HepG2 (cell line): ENCODE data around the gene CFL1. TPM values are rescaled to one million over a fixed set of nuclear protein-coding genes. Genes with fewer than 3 reads are reported as not detected.

Experiments used
- ARNT2 ChIP-seq: sonication (generic); formaldehyde crosslinking; IDR thresholded peaks from 2 replicates; pipeline ENCODE4 v1.8.0; 2022; ENCODE audit warnings: mild to moderate bottlenecking, low read depth, missing genetic modification reagents, moderate library complexity
- ATF6 ChIP-seq: sonication (generic); formaldehyde crosslinking; conservative IDR thresholded peaks from 2 replicates; pipeline ENCODE4 v1.4.0; 2020; ENCODE audit warnings: missing genetic modification reagents
- BHLHE40 ChIP-seq: IDR thresholded peaks from 2 replicates; pipeline ENCODE4 v1.6.1; 2011; ENCODE audit warnings: low read length, improper control_type of control experiment
- ESRRA ChIP-seq: sonication (generic); formaldehyde crosslinking; IDR thresholded peaks from 2 replicates; pipeline ENCODE4 v1.5.1; 2020; ENCODE audit warnings: mild to moderate bottlenecking, low read depth, missing genetic modification reagents
- KLF6 ChIP-seq: IDR thresholded peaks from 2 replicates; pipeline ENCODE4 v1.8.0; 2016; ENCODE audit warnings: missing biosample characterization, missing genetic modification reagents
- MXD4 ChIP-seq: IDR thresholded peaks from 2 replicates; pipeline ENCODE4 v1.6.1; 2016; ENCODE audit warnings: mild to moderate bottlenecking, missing biosample characterization, missing genetic modification reagents
- NFE2L2 ChIP-seq: fragments of 150-350 bp; IDR thresholded peaks from 2 replicates; pipeline ENCODE4 v1.6.1; 2014; ENCODE audit warnings: low read length
- NFKB2 ChIP-seq: sonication (generic); formaldehyde crosslinking; IDR thresholded peaks from 2 replicates; pipeline ENCODE4 v1.4.0; 2020; ENCODE audit warnings: missing genetic modification reagents, borderline replicate concordance
- TARDBP ChIP-seq: sonication (generic); formaldehyde crosslinking; IDR thresholded peaks from 2 replicates; pipeline ENCODE4 v1.8.0; 2022; ENCODE audit warnings: mild to moderate bottlenecking, missing genetic modification reagents
- TBX3 ChIP-seq: fragments of 450-650 bp; IDR thresholded peaks from 2 replicates; pipeline ENCODE4 v1.6.1; 2017; ENCODE audit warnings: antibody characterized with exemption, mild to moderate bottlenecking, inconsistent platforms, borderline replicate concordance
- TRIM24 ChIP-seq: sonication (generic); formaldehyde crosslinking; IDR thresholded peaks from 2 replicates; pipeline ENCODE4 v1.8.0; 2022; ENCODE audit warnings: mild to moderate bottlenecking, missing genetic modification reagents
- ZBTB20 ChIP-seq: sonication (generic); formaldehyde crosslinking; IDR thresholded peaks from 2 replicates; pipeline ENCODE4 v1.8.1; 2023; ENCODE audit warnings: missing genetic modification reagents, low read depth, mild to moderate bottlenecking, borderline replicate concordance
- ZFP37 ChIP-seq: sonication (generic); formaldehyde crosslinking; IDR thresholded peaks from 2 replicates; pipeline ENCODE4 v1.4.0; 2020; ENCODE audit warnings: missing genetic modification reagents, borderline replicate concordance
- ZIK1 ChIP-seq: sonication (generic); formaldehyde crosslinking; IDR thresholded peaks from 2 replicates; pipeline ENCODE4 v1.5.0; 2020; ENCODE audit warnings: mild to moderate bottlenecking, low read depth, missing genetic modification reagents, borderline replicate concordance
- ZNF317 ChIP-seq: sonication (generic); formaldehyde crosslinking; IDR thresholded peaks from 2 replicates; pipeline ENCODE4 v1.5.0; 2020; ENCODE audit warnings: mild to moderate bottlenecking, missing genetic modification reagents
- ZNF335 ChIP-seq: sonication (generic); formaldehyde crosslinking; IDR thresholded peaks from 2 replicates; pipeline ENCODE4 v1.4.0; 2020; ENCODE audit warnings: missing genetic modification reagents
- ZNF431 ChIP-seq: sonication (generic); formaldehyde crosslinking; IDR thresholded peaks from 2 replicates; pipeline ENCODE4 v1.9.0; 2022; ENCODE audit warnings: missing genetic modification reagents, low read depth, mild to moderate bottlenecking, borderline replicate concordance
- ZNF446 ChIP-seq: sonication (generic); formaldehyde crosslinking; IDR thresholded peaks from 2 replicates; pipeline ENCODE4 v1.5.0; 2020; ENCODE audit warnings: mild to moderate bottlenecking, missing genetic modification reagents
- ZNF484 ChIP-seq: sonication (generic); formaldehyde crosslinking; IDR thresholded peaks from 2 replicates; pipeline ENCODE4 v1.5.1; 2020; ENCODE audit warnings: mild to moderate bottlenecking, low read depth, missing genetic modification reagents, borderline replicate concordance
- ZNF614 ChIP-seq: IDR thresholded peaks from 2 replicates; pipeline ENCODE4 v1.6.1; 2018; ENCODE audit warnings: missing biosample characterization, missing genetic modification reagents, inconsistent platforms, borderline replicate concordance
- ZNF790 ChIP-seq: sonication (generic); formaldehyde crosslinking; IDR thresholded peaks from 2 replicates; pipeline ENCODE4 v1.8.0; 2022; ENCODE audit warnings: missing genetic modification reagents, mild to moderate bottlenecking, borderline replicate concordance
- ZNF883 ChIP-seq: sonication (generic); formaldehyde crosslinking; IDR thresholded peaks from 2 replicates; pipeline ENCODE4 v1.5.1; 2020; ENCODE audit warnings: mild to moderate bottlenecking, missing genetic modification reagents; ENCODE audit errors: not compliant biosample characterization
- polyA plus RNA-seq, 8 experiments: library from polyadenylated mRNA; depleted of rRNA in 3 of 8; stranded (reverse) in 7 of 8; unstranded in 1 of 8; fragments of >200 nt; fragmentation: Illumina TruSeq in 4 of 8; extraction: Trizol in 4 of 8; gene quantifications; 2 replicates each; pipeline versions ENCODE4 v1.2.1 to v1.2.3, GENCODE V29; 2011 to 2016; ENCODE audit warnings: low read depth in 4 of 8, missing spikeins in 1 of 8, mixed read lengths in 1 of 8; ENCODE audit not compliant: insufficient read depth in 1 of 8
- total RNA-seq, 5 experiments: library from RNA; depleted of rRNA; stranded (reverse); fragments of >200 nt; fragmentation: Illumina TruSeq; extraction: Trizol; gene quantifications; 2 replicates each; pipeline ENCODE4 v1.2.3, GENCODE V29; 2016; ENCODE audit warnings: low read depth in 1 of 5
- TF ChIP-seq, protein P1 (sequence below): sonication (generic); formaldehyde crosslinking; IDR thresholded peaks from 2 replicates; pipeline ENCODE4 v1.4.0; 2020; ENCODE audit warnings: missing genetic modification reagents, mild to moderate bottlenecking, borderline replicate concordance
- TF ChIP-seq, protein P2 (sequence below): sonication (generic); formaldehyde crosslinking; IDR thresholded peaks from 2 replicates; pipeline ENCODE4 v1.5.0; 2020; ENCODE audit warnings: missing genetic modification reagents

Gene CFL1
- total and polyA plus RNA-seq, 2 of the 13 experiments (the other 11 are each of a cell fraction or from before 2014, with no cell fraction given) = 379 to 383 TPM

- TF ChIP-seq NFE2L2 (peak; percentile 63), NFKB2 (CRISPR knock-in tag) (peak; percentile 79; the same call in 1 of the 2 replicates), ATF6 (CRISPR knock-in tag) (no peak), ZNF614 (CRISPR knock-in tag) (peak; percentile 69; the same call in 1 of the 2 replicates), BHLHE40 (peak; percentile 88), ZNF484 (CRISPR knock-in tag) (no peak), ZBTB20 (no peak), TRIM24 (CRISPR knock-in tag) (0 out of 2 replicates have a peak, but pooled peaks have one; percentile 46), ESRRA (peak; percentile 19; the same call in 1 of the 2 replicates), ZNF446 (CRISPR knock-in tag) (peak; percentile 57), ARNT2 (CRISPR knock-in tag) (peak; percentile 68; the same call in 1 of the 2 replicates), ZIK1 (CRISPR knock-in tag) (peak; percentile 57; the same call in 1 of the 2 replicates), TARDBP (CRISPR knock-in tag) (peak; percentile 63; the same call in 1 of the 2 replicates), MXD4 (CRISPR knock-in tag) (peak; percentile 83), ZNF317 (CRISPR knock-in tag) (peak; percentile 48; the same call in 1 of the 2 replicates), ZNF790 (CRISPR knock-in tag) (peak; percentile 70; the same call in 1 of the 2 replicates), KLF6 (0 out of 2 replicates have a peak, but pooled peaks have one; percentile 44), ZNF883 (CRISPR knock-in tag) (peak; percentile 25), ZNF335 (CRISPR knock-in tag) (no peak), ZNF431 (peak; percentile 22; the same call in 1 of the 2 replicates), ZFP37 (CRISPR knock-in tag) (no peak), TBX3 (no peak)
- TF ChIP-seq, protein P1, sequence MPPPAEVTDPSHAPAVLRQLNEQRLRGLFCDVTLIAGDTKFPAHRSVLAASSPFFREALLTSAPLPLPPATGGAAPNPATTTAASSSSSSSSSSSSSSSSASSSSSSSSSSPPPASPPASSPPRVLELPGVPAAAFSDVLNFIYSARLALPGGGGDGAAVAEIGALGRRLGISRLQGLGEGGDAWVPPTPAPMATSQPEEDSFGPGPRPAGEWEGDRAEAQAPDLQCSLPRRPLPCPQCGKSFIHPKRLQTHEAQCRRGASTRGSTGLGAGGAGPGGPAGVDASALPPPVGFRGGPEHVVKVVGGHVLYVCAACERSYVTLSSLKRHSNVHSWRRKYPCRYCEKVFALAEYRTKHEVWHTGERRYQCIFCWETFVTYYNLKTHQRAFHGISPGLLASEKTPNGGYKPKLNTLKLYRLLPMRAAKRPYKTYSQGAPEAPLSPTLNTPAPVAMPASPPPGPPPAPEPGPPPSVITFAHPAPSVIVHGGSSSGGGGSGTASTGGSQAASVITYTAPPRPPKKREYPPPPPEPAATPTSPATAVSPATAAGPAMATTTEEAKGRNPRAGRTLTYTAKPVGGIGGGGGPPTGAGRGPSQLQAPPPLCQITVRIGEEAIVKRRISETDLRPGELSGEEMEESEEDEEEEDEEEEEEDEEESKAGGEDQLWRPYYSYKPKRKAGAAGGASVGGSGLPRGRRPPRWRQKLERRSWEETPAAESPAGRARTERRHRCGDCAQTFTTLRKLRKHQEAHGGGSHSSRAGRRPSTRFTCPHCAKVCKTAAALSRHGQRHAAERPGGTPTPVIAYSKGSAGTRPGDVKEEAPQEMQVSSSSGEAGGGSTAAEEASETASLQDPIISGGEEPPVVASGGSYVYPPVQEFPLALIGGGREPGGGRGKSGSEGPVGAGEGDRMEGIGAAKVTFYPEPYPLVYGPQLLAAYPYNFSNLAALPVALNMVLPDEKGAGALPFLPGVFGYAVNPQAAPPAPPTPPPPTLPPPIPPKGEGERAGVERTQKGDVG (CRISPR knock-in tag) = no peak
- TF ChIP-seq, protein P2, sequence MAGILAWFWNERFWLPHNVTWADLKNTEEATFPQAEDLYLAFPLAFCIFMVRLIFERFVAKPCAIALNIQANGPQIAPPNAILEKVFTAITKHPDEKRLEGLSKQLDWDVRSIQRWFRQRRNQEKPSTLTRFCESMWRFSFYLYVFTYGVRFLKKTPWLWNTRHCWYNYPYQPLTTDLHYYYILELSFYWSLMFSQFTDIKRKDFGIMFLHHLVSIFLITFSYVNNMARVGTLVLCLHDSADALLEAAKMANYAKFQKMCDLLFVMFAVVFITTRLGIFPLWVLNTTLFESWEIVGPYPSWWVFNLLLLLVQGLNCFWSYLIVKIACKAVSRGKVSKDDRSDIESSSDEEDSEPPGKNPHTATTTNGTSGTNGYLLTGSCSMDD = no peak
Observed at GRCh38 chr11:65899356-65900124, 41.6 kb upstream of the CFL1 start (continued).
